ENCODE data around the gene TRIO.
A peak's percentile ranks its signal among the peaks of the same experiment; 100 is the strongest.

TRIO gene

GRCh38 chr5:14518638-14519037, 375.5 kb downstream of the TRIO start:
- H3K4me3 ChIP-seq (ENCODE audit: low read depth, low read length) = no peak overlapping the region
- DNase-seq (ENCODE audit: low read depth) = no peak
- TF ChIP-seq, protein P1, sequence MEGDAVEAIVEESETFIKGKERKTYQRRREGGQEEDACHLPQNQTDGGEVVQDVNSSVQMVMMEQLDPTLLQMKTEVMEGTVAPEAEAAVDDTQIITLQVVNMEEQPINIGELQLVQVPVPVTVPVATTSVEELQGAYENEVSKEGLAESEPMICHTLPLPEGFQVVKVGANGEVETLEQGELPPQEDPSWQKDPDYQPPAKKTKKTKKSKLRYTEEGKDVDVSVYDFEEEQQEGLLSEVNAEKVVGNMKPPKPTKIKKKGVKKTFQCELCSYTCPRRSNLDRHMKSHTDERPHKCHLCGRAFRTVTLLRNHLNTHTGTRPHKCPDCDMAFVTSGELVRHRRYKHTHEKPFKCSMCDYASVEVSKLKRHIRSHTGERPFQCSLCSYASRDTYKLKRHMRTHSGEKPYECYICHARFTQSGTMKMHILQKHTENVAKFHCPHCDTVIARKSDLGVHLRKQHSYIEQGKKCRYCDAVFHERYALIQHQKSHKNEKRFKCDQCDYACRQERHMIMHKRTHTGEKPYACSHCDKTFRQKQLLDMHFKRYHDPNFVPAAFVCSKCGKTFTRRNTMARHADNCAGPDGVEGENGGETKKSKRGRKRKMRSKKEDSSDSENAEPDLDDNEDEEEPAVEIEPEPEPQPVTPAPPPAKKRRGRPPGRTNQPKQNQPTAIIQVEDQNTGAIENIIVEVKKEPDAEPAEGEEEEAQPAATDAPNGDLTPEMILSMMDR (IDR thresholded peaks at IDR 0.05; ENCODE audit: control insufficient read depth, extremely low read depth, insufficient read depth) = no peak

GRCh38 chr5:14521748-14522147, 378.6 kb downstream of the TRIO start:
- TF ChIP-seq, protein P1 (IDR thresholded peaks at IDR 0.05; ENCODE audit: control insufficient read depth, extremely low read depth, insufficient read depth) = no peak
- no peak overlapping the region for H3K4me3 ChIP-seq (ENCODE audit: low read depth, low read length)
- no peak for DNase-seq (ENCODE audit: low read depth)

GRCh38 chr5:14522721-14523120, 379.6 kb downstream of the TRIO start:
- no peak for DNase-seq (ENCODE audit: low read depth)
- TF ChIP-seq, protein P1 (IDR thresholded peaks at IDR 0.05; ENCODE audit: control insufficient read depth, extremely low read depth, insufficient read depth) = no peak
- H3K4me3 ChIP-seq (ENCODE audit: low read depth, low read length) = no peak overlapping the region

DNA sequence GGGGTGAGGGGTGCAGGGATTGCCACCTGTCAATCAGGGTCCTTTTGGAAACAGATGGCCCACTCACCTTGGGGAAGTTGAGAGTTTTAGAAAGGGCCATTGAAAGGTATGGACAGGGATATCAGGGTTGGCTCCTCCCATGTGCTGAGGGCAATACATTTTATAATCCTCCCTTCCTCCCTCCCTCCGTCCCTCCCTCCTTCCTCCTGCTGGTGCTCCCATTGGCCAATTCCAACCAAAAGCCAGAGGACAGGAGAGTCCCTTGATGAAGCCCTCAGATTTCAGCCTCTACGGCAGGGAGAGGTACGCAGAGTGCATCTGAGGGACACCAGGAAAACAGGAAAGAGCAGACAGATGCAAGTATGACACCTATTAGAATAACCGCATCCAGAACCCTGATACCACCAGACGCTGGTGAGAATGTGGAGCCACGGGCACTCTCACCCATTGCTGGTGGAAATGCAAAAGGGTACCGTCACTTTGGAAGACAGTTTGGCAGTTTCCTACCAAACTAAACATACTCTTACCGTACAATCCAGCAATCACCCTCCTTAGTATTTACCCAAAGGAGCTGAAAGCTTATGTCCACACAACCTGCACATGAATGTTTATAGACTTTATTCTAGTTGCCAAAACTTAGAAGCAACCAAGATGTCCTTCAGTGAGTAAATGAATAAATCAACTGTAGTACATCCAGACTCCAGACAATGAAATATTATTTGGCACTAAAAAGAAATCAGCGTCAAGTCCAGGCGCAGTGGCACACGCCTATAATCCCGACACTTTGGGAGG, 380.3 kb downstream of the TRIO start:
- H3K4me3 ChIP-seq (ENCODE audit: low read depth, low read length) = no peak overlapping the region
- peak; percentile 94 for DNase-seq (ENCODE audit: low read depth)
- TF ChIP-seq, protein P1 (IDR thresholded peaks at IDR 0.05; ENCODE audit: control insufficient read depth, extremely low read depth, insufficient read depth) = no peak

- TF ChIP-seq, protein P1 (IDR thresholded peaks at IDR 0.05; ENCODE audit: control insufficient read depth, extremely low read depth, insufficient read depth) = no peak
- H3K4me3 ChIP-seq (ENCODE audit: low read depth, low read length) = no peak overlapping the region
- no peak for DNase-seq (ENCODE audit: low read depth)
Observed at GRCh38 chr5:14525397-14525796, 382.3 kb downstream of the TRIO start.

DNA sequence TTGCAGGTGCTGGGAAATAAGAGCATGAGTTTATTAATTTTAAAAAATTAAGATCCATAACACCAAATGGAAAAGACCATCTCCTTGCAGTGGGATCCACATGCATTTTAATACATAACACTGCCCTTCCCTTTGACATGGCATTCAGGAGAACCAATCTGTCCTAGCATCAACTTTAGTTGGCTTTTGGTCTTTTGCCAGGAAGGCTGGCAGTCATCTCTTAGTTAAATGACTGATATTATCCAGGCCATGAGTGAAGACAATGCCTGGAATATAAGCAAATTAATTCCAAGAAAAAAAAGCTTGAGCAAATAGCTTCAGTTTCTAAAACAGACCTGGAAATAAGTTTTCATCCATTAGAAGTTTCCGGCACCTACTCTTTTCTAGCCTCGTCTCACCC, 383.4 kb downstream of the TRIO start:
- no peak for DNase-seq (ENCODE audit: low read depth)
- no peak overlapping the region for H3K4me3 ChIP-seq (ENCODE audit: low read depth, low read length)
- TF ChIP-seq, protein P1 (IDR thresholded peaks at IDR 0.05; ENCODE audit: control insufficient read depth, extremely low read depth, insufficient read depth) = no peak

GRCh38 chr5:14528115-14528514, 385.0 kb downstream of the TRIO start:
- TF ChIP-seq, protein P1 (IDR thresholded peaks at IDR 0.05; ENCODE audit: control insufficient read depth, extremely low read depth, insufficient read depth) = no peak
- no peak for DNase-seq (ENCODE audit: low read depth)
- H3K4me3 ChIP-seq (ENCODE audit: low read depth, low read length) = no peak overlapping the region
